ENCODE results near the gene ESRRA.
A peak's percentile ranks its signal among the peaks of the same experiment; 100 is the strongest.

Gene ESRRA

GRCh38 chr11:64265176-64266160 is 39.9 kb upstream of the ESRRA start:
- H3K4me2 ChIP-seq (ENCODE audit: low read length, poor library complexity, severe bottlenecking), result no peak overlapping the region
- no peak overlapping the region for H3K23ac ChIP-seq (ENCODE audit: low read length in 2 of 2)
- no peak for DNase-seq
- H3K9me3 ChIP-seq (ENCODE audit: control insufficient read depth, low read length), result no peaks in the 10 kb centered on the region
- H3K18ac ChIP-seq (ENCODE audit: low read depth in 1 of 2, low read length in 2 of 2), result no peak overlapping the region
- no peak overlapping the region for H3K27ac ChIP-seq (ENCODE audit: low read length, poor library complexity, severe bottlenecking)
- H2BK5ac ChIP-seq (ENCODE audit: low read depth, low read length, poor library complexity, severe bottlenecking), result no peak overlapping the region
- no peak overlapping the region for H4K8ac ChIP-seq (ENCODE audit: low read length)
- 95% methylated on average over 35 of the region's 35 CpGs for WGBS
- no peaks in the 10 kb centered on the region for H3K27me3 ChIP-seq (ENCODE audit: control insufficient read depth in 1 of 2, insufficient read depth in 1 of 2, low read length in 2 of 2)
- no peak overlapping the region for H2BK15ac ChIP-seq (ENCODE audit: low read depth, poor library complexity, severe bottlenecking)
- no peak overlapping the region for H2BK120ac ChIP-seq (ENCODE audit: low read depth, low read length)
- H3K4me1 ChIP-seq (ENCODE audit: control insufficient read depth, insufficient read depth, low read depth, low read length), result peaks cover 35% of the 10 kb centered on the region
- peaks cover 14% of the 10 kb centered on the region for H3K79me1 ChIP-seq (replicated peaks; ENCODE audit: low read length, poor library complexity, severe bottlenecking)
- H3K36me3 ChIP-seq (ENCODE audit: control insufficient read depth in 1 of 2, insufficient read depth in 2 of 2, low read depth in 1 of 2, low read length in 2 of 2), result peaks cover 53 to 77% of the 10 kb centered on the region in 2 experiments
- H2AK5ac ChIP-seq (ENCODE audit: low read length, severe bottlenecking), result no peak overlapping the region
- H2BK12ac ChIP-seq (ENCODE audit: low read length in 2 of 2), result no peak overlapping the region
- no peak overlapping the region for H4K91ac ChIP-seq (ENCODE audit: low read length)
- no peak overlapping the region for H3K9ac ChIP-seq (ENCODE audit: low read length)
- no peak overlapping the region for H2AFZ ChIP-seq (ENCODE audit: low read depth, low read length)
- H3K4ac ChIP-seq (ENCODE audit: low read depth in 1 of 2, low read length in 2 of 2), result no peak overlapping the region
- H3K14ac ChIP-seq (ENCODE audit: low read length in 2 of 2), result no peak overlapping the region
- H3K4me3 ChIP-seq (ENCODE audit: insufficient read depth in 1 of 2, low read depth in 1 of 2, low read length in 2 of 2), result no peak overlapping the region

- Histone ChIP-seq H2BK15ac (ENCODE audit: low read depth, poor library complexity, severe bottlenecking) (no peak overlapping the region), H3K36me3 (ENCODE audit: control insufficient read depth in 1 of 2, insufficient read depth in 2 of 2, low read depth in 1 of 2, low read length in 2 of 2) (peaks cover 48 to 72% of the 10 kb centered on the region in 2 experiments), H2BK120ac (ENCODE audit: low read depth, low read length) (no peak overlapping the region), H3K18ac (ENCODE audit: low read depth in 1 of 2, low read length in 2 of 2) (no peak overlapping the region), H3K4me2 (ENCODE audit: low read length, poor library complexity, severe bottlenecking) (no peak overlapping the region), H3K79me1 (replicated peaks; ENCODE audit: low read length, poor library complexity, severe bottlenecking) (peaks cover 14% of the 10 kb centered on the region), H3K4me3 (ENCODE audit: insufficient read depth in 1 of 2, low read depth in 1 of 2, low read length in 2 of 2) (no peak overlapping the region), H4K91ac (ENCODE audit: low read length) (no peak overlapping the region), H3K9me3 (ENCODE audit: control insufficient read depth, low read length) (no peaks in the 10 kb centered on the region), H2BK12ac (ENCODE audit: low read length in 2 of 2) (no peak overlapping the region), H3K4me1 (ENCODE audit: control insufficient read depth, insufficient read depth, low read depth, low read length) (peaks cover 35% of the 10 kb centered on the region), H3K23ac (ENCODE audit: low read length in 2 of 2) (no peak overlapping the region), H3K27ac (ENCODE audit: low read length, poor library complexity, severe bottlenecking) (no peak overlapping the region), H3K27me3 (ENCODE audit: control insufficient read depth in 1 of 2, insufficient read depth in 1 of 2, low read length in 2 of 2) (no peaks in the 10 kb centered on the region), H2BK5ac (ENCODE audit: low read depth, low read length, poor library complexity, severe bottlenecking) (no peak overlapping the region), H2AFZ (ENCODE audit: low read depth, low read length) (no peak overlapping the region), H3K4ac (ENCODE audit: low read depth in 1 of 2, low read length in 2 of 2) (no peak overlapping the region), H4K8ac (ENCODE audit: low read length) (no peak overlapping the region), H3K9ac (ENCODE audit: low read length) (no peak overlapping the region), H3K14ac (ENCODE audit: low read length in 2 of 2) (no peak overlapping the region), H2AK5ac (ENCODE audit: low read length, severe bottlenecking) (no peak overlapping the region)
- WGBS, result 87% methylated on average over 15 of the region's 15 CpGs
- no peak for DNase-seq
Measured at GRCh38 chr11:64266339-64266738, 39.0 kb upstream of the ESRRA start.

DNA sequence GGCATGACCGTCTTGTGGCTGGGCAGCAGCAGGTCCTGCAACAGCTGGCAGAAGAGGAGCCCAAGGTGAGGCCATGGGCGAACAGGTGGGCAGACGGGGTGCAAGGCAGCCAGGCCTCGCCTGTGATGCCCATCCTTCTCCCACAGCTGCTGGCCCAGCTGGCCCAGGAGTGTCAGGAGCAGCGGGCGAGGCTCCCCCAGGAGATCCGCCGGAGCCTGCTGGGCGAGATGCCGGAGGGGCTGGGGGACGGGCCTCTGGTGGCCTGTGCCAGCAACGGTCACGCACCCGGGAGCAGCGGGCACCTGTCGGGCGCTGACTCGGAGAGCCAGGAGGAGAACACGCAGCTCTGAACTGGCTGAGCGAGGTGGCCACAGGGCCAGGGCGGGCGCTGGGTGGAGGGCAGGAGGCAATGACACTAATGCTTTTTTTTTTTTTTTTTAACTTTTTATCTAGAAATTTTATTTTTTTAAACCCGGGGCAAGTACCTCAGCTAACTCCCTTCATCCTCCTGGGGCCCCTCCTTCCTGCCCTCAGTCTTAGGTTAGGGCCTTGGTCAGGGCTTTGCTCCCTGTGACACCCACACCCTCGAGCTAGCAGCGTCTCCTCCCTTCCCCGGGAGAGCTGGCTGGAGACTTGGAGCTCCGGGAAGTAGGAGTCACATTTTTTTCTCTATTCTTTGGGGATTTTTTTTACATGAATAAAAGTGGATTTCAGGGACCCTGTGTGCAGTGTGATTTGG is 37.9 kb upstream of the ESRRA start:
- Histone ChIP-seq H3K18ac (ENCODE audit: low read depth in 1 of 2, low read length in 2 of 2) (no peak overlapping the region), H3K23ac (ENCODE audit: low read length in 2 of 2) (no peak overlapping the region), H3K9ac (ENCODE audit: low read length) (peak overlapping the region; percentile 96), H3K4me3 (ENCODE audit: insufficient read depth in 1 of 2, low read depth in 1 of 2, low read length in 2 of 2) (peak overlapping the region in 1 of 2 experiments; percentile 83), H3K4ac (ENCODE audit: low read depth in 1 of 2, low read length in 2 of 2) (peak overlapping the region; percentile 15 to 55), H2AFZ (ENCODE audit: low read depth, low read length) (no peak overlapping the region), H3K14ac (ENCODE audit: low read length in 2 of 2) (no peak overlapping the region), H3K27me3 (ENCODE audit: control insufficient read depth in 1 of 2, insufficient read depth in 1 of 2, low read length in 2 of 2) (no peaks in the 10 kb centered on the region), H2BK15ac (ENCODE audit: low read depth, poor library complexity, severe bottlenecking) (peak overlapping the region; percentile 77), H3K36me3 (ENCODE audit: control insufficient read depth in 1 of 2, insufficient read depth in 2 of 2, low read depth in 1 of 2, low read length in 2 of 2) (peaks cover 40 to 62% of the 10 kb centered on the region in 2 experiments), H3K27ac (ENCODE audit: low read length, poor library complexity, severe bottlenecking) (no peak overlapping the region), H3K79me1 (replicated peaks; ENCODE audit: low read length, poor library complexity, severe bottlenecking) (peaks cover 11% of the 10 kb centered on the region), H2AK5ac (ENCODE audit: low read length, severe bottlenecking) (no peak overlapping the region), H3K9me3 (ENCODE audit: control insufficient read depth, low read length) (no peaks in the 10 kb centered on the region), H3K4me1 (ENCODE audit: control insufficient read depth, insufficient read depth, low read depth, low read length) (peaks cover 41% of the 10 kb centered on the region), H4K91ac (ENCODE audit: low read length) (peak overlapping the region; percentile 8), H3K4me2 (ENCODE audit: low read length, poor library complexity, severe bottlenecking) (no peak overlapping the region), H2BK5ac (ENCODE audit: low read depth, low read length, poor library complexity, severe bottlenecking) (no peak overlapping the region), H4K8ac (ENCODE audit: low read length) (peak overlapping the region; percentile 0), H2BK12ac (ENCODE audit: low read length in 2 of 2) (no peak overlapping the region), H2BK120ac (ENCODE audit: low read depth, low read length) (no peak overlapping the region)
- no peak for DNase-seq
- WGBS, result 93% methylated on average over 19 of the region's 27 CpGs

Data from mesenchymal stem cell (in vitro differentiated cells and primary cell).